Measurements from ENCODE around the gene RNF181. TPM values are rescaled to one million over a fixed set of nuclear protein-coding genes. Genes with fewer than 3 reads are reported as not detected.
A peak's percentile ranks its signal among the peaks of the same experiment; 100 is the strongest.

Gene RNF181
- total and polyA plus RNA-seq, 2 of the 13 experiments (the other 11 are each of a cell fraction or from before 2014, with no cell fraction given): 224 to 578 TPM

GRCh38 chr2:85551698-85552678 is 43.6 kb upstream of the RNF181 start (continued):
- TF ChIP-seq ZNF225 (CRISPR knock-in tag; IDR thresholded peaks at IDR 0.05): no peak
- TF ChIP-seq ZNF260 (CRISPR knock-in tag; IDR thresholded peaks at IDR 0.05; ENCODE audit: borderline replicate concordance, low read depth): no peak
- no peak for TF ChIP-seq ZNF230 (CRISPR knock-in tag; IDR thresholded peaks at IDR 0.05)
- TF ChIP-seq KAT7 (CRISPR knock-in tag; IDR thresholded peaks at IDR 0.05; ENCODE audit: borderline replicate concordance): peak; percentile 75; the same call in 1 of the 2 replicates
- no peak for TF ChIP-seq MTERF4 (CRISPR knock-in tag; IDR thresholded peaks at IDR 0.05)
- peak; percentile 97 for TF ChIP-seq RAD21 (CRISPR knock-in tag; IDR thresholded peaks at IDR 0.05)
- peak; percentile 57; the same call in 1 of the 2 replicates for TF ChIP-seq ZNF784 (CRISPR knock-in tag; IDR thresholded peaks at IDR 0.05; ENCODE audit: borderline replicate concordance)
- peak; percentile 51; the same call in 1 of the 2 replicates for TF ChIP-seq ZNF331 (CRISPR knock-in tag; IDR thresholded peaks at IDR 0.05)
- no peak for TF ChIP-seq ZNF318 (CRISPR knock-in tag; IDR thresholded peaks at IDR 0.05)
- no peak for TF ChIP-seq ZNF253 (CRISPR knock-in tag; IDR thresholded peaks at IDR 0.05; ENCODE audit: borderline replicate concordance)
- no peak for TF ChIP-seq NCOA1 (CRISPR knock-in tag; IDR thresholded peaks at IDR 0.05)
- no peak for TF ChIP-seq ZNF703 (CRISPR knock-in tag; IDR thresholded peaks at IDR 0.05; ENCODE audit: borderline replicate concordance)
- TF ChIP-seq ZZZ3 (CRISPR knock-in tag; IDR thresholded peaks at IDR 0.05; ENCODE audit: borderline replicate concordance): no peak
- TF ChIP-seq FOXO4 (CRISPR knock-in tag; conservative IDR thresholded peaks at IDR 0.05): no peak
- no peak for TF ChIP-seq ZIK1 (CRISPR knock-in tag; IDR thresholded peaks at IDR 0.05; ENCODE audit: borderline replicate concordance, low read depth)
- TF ChIP-seq FOXC1 (CRISPR knock-in tag; IDR thresholded peaks at IDR 0.05; ENCODE audit: borderline replicate concordance): no peak
- no peak for TF ChIP-seq BRCA1 (CRISPR knock-in tag; IDR thresholded peaks at IDR 0.05)
